Thoracic aorta (tissue), 2 donors: ENCODE measurements around the gene ATP6V0A4. TPM values are rescaled to one million over a fixed set of nuclear protein-coding genes. Genes with fewer than 3 reads are reported as not detected.
"Not testable (repeated sequence)": the region's sequence is repeated elsewhere in the genome, so short reads cannot be mapped to it uniquely, and the experiment has no call there.

ENCODE experiments used
- ATAC-seq: fragments of 150-250 bp; one replicate; pipeline ENCODE4 v1.8.0; 2017; ENCODE audit warnings: low read depth; ENCODE audit not compliant: insufficient number of reproducible peaks, low FRiP score
- DNase-seq: peaks from one replicate; pipeline ENCODE4 v3.0.0-alpha.2; 2020; ENCODE audit warnings: low spot score
- H3K27ac ChIP-seq, 2 donors: fragments of 200-600 bp; sonication (generic); 1 replicate in 1 of 2; 2 replicates in 1 of 2; pipeline ENCODE4 v1.5.1; 2016; ENCODE audit warnings: mild to moderate bottlenecking in 2 of 2, moderate library complexity in 2 of 2
- H3K27me3 ChIP-seq: fragments of 200-600 bp; sonication (generic); replicated peaks from 2 replicates; pipeline ENCODE4 v1.6.0; 2016; ENCODE audit warnings: mild to moderate bottlenecking; ENCODE audit not compliant: insufficient read depth
- H3K36me3 ChIP-seq: fragments of 200-600 bp; sonication (generic); one replicate; pipeline ENCODE4 v1.5.1; 2016
- H3K4me1 ChIP-seq, 2 donors: fragments of 200-600 bp; sonication (generic); 1 replicate in 1 of 2; 2 replicates in 1 of 2; pipeline versions ENCODE4 v1.5.1 to v1.6.0; 2016; ENCODE audit warnings: low read depth in 2 of 2, mild to moderate bottlenecking in 1 of 2; ENCODE audit not compliant: control insufficient read depth in 1 of 2
- H3K4me3 ChIP-seq: fragments of 200-600 bp; sonication (generic); 2 replicates; pipeline ENCODE4 v1.5.1; 2016; ENCODE audit warnings: mild to moderate bottlenecking
- H3K9me3 ChIP-seq: fragments of 200-600 bp; sonication (generic); 2 replicates; pipeline ENCODE4 v1.5.1; 2016
- total RNA-seq, 2 donors: library from RNA; depleted of rRNA; stranded (reverse); fragments of >200 nt; gene quantifications; one replicate each; pipeline versions ENCODE4 v1.1.0 to v1.2.3, GENCODE V29; 2016
- TF ChIP-seq, protein P1 (sequence below): fragments of 200-600 bp; sonication (generic); IDR thresholded peaks from one replicate; pipeline ENCODE4 v1.5.1; 2019; ENCODE audit warnings: antibody characterized with exemption

ATP6V0A4 gene
- total RNA-seq, 2 donors from 2014 or later = not detected

DNA sequence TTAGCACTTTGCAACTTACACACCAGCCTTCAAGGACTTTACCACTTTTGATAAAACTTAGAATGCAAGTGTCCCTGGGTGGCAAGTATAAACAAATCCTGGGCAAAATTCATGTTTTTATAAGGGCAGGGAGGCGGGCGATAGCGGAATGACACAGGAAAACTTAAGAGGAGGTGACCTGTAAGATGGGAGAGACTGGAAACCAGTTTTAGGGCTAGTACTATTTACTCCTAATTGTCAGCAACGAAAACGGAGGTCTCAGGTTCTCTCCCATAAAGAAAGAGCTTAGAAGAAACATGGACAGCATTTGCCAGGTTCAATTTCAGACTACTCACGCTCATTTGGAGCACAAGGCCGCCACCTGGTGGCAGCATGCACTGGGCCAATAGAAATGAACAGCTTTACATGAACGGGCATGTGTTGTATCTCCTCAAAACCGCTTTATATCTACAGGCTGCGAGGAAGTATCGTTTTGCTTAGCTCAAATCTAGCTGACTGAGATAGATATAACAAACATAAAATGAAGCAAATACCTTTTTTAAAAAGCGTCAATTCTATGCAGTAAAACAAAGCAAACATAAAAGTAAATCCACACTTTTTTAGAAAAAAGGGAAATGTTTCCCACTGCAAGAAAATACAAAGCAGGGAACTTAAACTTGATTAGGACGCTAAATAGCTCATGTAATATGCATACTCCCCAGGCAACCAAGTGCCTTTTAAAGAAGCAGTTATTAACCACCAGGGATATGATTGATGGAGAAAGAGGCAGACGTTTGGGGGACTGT lies 59.3 kb downstream of the ATP6V0A4 start:
- Histone ChIP-seq H3K4me1 (no peaks in the 10 kb centered on the region), H3K36me3 (no peaks in the 10 kb centered on the region), H3K9me3 (no peaks in the 10 kb centered on the region), H3K27ac (no peak overlapping the region), H3K4me3 (no peak overlapping the region), H3K27me3 (no peaks in the 10 kb centered on the region)
- ATAC-seq (no peak), DNase-seq (peak; percentile 19)
- TF ChIP-seq, protein P1, sequence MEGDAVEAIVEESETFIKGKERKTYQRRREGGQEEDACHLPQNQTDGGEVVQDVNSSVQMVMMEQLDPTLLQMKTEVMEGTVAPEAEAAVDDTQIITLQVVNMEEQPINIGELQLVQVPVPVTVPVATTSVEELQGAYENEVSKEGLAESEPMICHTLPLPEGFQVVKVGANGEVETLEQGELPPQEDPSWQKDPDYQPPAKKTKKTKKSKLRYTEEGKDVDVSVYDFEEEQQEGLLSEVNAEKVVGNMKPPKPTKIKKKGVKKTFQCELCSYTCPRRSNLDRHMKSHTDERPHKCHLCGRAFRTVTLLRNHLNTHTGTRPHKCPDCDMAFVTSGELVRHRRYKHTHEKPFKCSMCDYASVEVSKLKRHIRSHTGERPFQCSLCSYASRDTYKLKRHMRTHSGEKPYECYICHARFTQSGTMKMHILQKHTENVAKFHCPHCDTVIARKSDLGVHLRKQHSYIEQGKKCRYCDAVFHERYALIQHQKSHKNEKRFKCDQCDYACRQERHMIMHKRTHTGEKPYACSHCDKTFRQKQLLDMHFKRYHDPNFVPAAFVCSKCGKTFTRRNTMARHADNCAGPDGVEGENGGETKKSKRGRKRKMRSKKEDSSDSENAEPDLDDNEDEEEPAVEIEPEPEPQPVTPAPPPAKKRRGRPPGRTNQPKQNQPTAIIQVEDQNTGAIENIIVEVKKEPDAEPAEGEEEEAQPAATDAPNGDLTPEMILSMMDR = peak; percentile 65

DNA sequence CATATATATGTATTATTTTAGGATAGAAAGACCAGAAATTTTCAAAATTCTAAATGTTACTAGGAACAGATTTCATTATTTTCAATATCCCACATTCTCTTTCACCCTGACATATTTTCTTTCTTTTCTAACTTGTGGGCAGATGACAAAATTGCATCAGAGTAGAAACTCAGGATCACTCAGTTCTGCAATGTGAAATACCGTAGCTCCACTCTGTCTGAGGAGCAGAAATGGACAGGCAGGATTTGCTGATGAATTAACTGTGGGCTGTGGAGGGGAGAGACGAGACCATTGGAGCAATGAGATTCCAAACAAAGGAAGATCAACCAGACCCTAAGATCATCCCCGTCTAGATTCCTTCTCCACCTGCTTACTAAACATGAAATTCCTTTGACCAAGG lies 59.9 kb downstream of the ATP6V0A4 start:
- Histone ChIP-seq H3K9me3 (no peaks in the 10 kb centered on the region), H3K36me3 (no peaks in the 10 kb centered on the region), H3K27me3 (no peaks in the 10 kb centered on the region), H3K27ac (no peak overlapping the region), H3K4me1 (no peaks in the 10 kb centered on the region), H3K4me3 (no peak overlapping the region)
- TF ChIP-seq, protein P1 = no peak
- DNase-seq = no peak
- no peak for ATAC-seq

DNA sequence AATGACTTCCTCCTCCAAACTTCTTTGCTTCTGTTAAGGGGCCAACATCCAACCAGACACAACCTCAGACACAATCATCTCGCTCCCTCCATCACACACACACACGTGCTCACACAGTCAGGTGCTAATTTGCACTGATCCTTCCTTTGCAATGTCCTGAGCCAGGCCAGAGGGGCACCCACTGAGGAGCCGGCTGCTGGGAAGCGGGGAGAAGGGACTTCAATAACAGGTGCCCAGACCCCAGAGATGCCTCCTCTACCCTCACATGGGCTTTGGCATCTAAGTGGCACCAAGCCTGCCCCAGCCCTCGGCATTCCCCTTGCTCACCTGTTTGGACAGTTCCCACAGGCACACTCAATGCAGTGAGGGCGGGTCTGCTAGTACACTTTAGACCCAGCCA lies 62.6 kb downstream of the ATP6V0A4 start:
- TF ChIP-seq, protein P1 = no peak
- no peaks in the 10 kb centered on the region for H3K27me3 ChIP-seq
- no peaks in the 10 kb centered on the region for H3K4me1 ChIP-seq
- no peak overlapping the region for H3K27ac ChIP-seq
- H3K4me3 ChIP-seq = no peak overlapping the region
- H3K36me3 ChIP-seq = no peaks in the 10 kb centered on the region
- no peaks in the 10 kb centered on the region for H3K9me3 ChIP-seq
- ATAC-seq (no peak), DNase-seq (no peak)

DNA sequence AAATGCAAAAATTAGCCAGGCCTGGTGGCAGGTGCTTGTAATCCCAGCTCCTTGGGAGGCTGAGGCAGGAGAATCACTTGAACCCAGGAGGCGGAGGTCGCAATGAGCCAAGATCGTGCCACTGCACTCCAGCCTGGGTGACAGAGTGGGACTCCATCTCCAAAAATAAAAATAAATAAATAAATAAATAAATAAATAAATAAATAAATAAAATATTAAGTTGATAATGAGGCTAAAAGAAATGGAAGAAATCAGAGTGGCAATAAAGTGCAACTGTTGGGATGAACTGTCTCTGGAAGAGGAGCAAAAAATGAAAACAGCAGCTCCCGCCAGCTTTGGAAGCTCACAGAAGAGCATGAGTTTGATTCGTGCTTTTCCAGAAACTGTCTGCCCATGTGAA lies 66.3 kb downstream of the ATP6V0A4 start:
- H3K4me3 ChIP-seq, H3K27me3 ChIP-seq, H3K9me3 ChIP-seq, H3K36me3 ChIP-seq, H3K4me1 ChIP-seq, DNase-seq, H3K27ac ChIP-seq, ATAC-seq: not testable (repeated sequence)

DNA sequence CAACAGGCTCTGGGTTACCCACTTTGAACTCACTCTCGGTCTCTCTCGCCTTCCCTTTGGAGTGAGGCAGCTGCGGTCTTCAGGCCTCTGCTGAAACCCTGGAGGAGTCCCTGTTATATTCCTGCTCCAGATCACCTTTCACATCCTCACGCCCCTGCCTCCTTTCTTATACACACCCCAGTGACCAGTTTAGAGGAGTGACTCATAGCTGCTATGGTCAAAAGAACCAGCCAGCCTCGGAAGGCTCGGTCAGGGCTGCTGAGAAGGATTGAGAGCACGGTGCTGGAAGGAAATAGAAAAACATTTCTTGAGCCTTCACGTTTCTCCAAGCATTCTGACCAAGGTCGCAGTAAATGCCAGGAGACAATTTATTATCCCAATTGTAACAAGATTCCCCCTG lies 68.6 kb downstream of the ATP6V0A4 start:
- Histone ChIP-seq H3K9me3 (no peaks in the 10 kb centered on the region), H3K27ac (no peak overlapping the region), H3K36me3 (no peaks in the 10 kb centered on the region), H3K4me1 (no peaks in the 10 kb centered on the region), H3K4me3 (no peak overlapping the region), H3K27me3 (no peaks in the 10 kb centered on the region)
- ATAC-seq (no peak), DNase-seq (no peak)
- TF ChIP-seq, protein P1 = no peak
